IPS-NIHi7 (cell line): ENCODE data around the gene CCL4L2.
"Not testable (repeated sequence)": the region's sequence is repeated elsewhere in the genome, so short reads cannot be mapped to it uniquely, and the experiment has no call there.

Experiments
- DNase-seq: peaks from one replicate; pipeline ENCODE4 v3.0.0; 2012; ENCODE audit warnings: mixed read lengths; ENCODE audit errors: extremely low spot score

CCL4L2 gene

DNA sequence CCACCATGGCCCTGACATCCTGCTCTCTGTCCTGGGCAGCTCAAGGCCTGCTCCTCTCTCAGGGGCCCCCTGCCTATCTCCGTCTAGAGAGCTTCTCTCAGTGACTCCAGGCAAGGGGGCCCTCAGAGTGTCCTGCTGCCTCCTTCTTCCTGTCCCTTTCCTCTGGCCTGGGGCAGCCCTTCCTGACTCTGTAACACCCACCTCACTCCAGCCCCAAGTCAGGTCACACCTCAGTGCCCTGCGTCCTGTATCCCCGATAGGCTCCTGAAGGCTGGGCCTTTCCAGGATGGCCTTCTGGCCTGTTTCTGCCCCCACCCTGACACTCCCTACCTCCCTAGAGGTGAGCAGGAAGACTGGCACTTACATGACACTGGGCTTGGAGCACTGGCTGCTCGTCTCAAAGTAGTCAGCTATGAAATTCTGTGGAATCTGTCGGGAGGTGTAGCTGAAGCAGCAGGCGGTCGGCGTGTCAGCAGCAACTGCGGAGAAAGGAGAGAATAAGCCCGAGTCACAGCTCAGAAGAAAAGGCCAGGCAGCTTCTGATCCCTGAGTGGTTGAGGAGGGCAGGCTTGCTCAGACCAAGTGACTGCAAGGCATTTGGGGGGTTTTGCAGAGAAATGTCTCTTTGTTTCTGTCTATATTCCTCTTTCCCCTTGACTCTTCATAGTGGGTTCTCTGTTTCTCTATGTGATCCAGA is 15.3 kb upstream of the CCL4L2 start:
- DNase-seq, result peak; percentile 23

DNA sequence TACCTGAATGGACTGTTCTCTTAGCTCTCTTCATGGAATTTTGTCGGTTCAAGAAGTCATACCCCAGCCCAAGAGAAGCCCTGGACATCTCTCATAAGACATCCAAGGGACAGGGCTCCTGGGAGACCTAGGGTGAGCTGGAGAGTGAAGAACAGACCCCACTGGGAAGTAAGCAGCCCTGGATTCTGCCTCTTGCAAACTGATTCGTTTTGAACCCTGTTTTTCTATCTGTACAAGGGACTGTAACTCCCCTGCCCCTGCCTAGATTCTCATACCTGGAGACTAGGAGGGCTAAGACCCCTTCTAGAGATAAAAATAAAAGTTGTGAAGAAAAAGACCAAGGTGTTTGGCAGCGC is 14.8 kb upstream of the CCL4L2 start:
- no peak for DNase-seq

DNA sequence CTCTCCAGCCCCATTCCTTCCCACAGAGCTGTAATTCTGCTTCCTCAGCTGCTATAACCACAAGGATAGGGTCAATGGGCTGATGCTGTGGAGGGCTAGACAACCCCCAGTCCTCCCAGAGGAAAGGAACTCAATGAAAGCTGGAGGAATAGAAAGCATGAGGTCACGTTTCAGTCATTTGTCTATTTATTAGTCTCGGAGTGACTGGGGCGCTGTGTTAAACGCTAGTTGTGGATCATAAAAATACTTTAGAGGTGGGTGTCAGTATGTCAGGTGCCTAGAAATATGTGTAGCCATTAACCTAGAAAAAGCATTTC is 13.5 kb upstream of the CCL4L2 start:
- no peak for DNase-seq

DNA sequence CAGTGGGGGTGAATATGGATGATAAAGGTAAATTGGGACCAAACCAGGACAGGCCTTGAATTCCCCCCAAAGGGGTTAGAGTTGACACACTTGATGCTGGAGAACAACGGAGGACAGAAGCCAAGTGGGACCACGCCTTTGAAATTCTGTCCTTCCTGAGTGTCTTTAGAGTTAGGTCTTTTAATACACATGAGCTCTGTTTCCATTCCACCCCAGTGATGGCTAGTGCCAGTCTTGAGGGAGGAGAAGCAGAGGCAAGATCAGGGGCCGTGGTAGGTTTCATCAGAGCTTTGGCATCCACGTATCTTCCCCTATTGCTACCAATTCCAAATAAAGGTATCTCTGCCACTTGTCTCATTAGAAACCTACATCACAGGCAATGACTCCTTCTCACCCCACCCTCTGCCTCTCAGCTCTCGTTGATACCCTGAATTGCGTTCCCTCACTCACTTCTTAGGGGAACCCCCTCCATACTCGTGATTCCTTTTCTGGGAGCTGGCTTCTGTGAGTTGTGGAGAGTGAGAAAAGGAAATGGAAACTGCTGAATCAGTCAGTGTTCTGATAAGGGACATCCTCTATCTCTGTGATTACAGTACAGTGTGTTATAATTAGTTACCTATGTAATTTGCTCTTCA is 11.9 kb upstream of the CCL4L2 start:
- DNase-seq, result no peak

DNA sequence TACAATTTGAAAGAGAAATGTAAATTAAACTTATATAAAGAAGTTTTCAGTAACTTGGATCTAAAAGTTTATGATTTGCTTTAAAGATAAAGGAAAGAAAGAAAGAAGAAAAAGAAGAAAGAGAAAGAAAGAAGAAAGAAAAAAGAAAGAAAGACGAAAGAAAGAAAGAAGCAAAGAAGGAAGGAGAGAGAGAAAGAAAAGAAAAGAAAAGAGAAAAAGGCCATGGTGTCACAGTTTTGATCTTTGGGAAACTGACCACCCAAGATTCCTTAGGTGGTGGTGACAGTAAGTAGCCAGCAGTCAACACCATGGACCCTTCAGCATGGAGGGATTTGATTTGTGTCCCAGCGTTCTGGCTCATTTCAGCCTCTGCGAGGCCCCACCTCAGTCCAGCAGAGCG is 9.8 kb upstream of the CCL4L2 start:
- DNase-seq, result not testable (repeated sequence)

DNA sequence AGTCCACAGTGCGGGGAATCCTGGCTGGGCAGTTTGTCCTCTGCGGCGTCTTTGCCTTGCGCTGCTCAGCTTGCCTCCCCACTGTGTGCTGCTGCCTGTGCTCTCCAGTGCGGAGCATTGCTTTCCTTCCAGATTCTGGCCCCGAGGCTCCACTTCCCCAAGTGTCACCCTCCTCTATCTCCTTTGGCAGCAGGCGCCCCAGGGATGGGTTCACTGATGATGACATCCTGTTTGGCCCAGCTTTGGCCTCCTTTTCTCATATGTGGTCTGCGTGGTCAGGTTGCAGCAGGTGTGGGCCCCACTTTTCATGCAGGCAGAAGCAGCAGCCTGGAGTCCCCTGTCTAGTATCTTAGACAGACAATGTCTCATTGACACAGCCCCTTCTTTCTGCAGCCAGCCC is 9.4 kb upstream of the CCL4L2 start:
- not testable (repeated sequence) for DNase-seq

DNA sequence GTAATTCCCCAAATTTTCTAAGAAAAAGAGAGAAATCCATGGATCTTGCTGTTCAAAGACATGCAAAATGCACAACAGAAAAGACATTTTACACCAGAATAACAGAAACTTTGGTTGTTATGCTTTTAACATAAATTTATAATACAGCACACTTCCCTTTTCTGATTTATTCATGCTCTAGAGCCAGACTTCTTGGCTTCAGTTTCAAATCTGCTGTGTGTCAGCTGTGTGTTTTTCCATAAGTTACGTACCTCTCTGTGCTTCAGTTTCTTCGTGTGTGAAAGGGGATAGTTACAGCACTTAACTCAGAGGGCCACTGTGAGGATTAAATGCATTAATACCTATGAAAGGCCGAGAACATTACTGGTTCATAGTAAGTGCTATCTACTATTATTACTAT is 7.5 kb upstream of the CCL4L2 start:
- DNase-seq, result no peak

DNA sequence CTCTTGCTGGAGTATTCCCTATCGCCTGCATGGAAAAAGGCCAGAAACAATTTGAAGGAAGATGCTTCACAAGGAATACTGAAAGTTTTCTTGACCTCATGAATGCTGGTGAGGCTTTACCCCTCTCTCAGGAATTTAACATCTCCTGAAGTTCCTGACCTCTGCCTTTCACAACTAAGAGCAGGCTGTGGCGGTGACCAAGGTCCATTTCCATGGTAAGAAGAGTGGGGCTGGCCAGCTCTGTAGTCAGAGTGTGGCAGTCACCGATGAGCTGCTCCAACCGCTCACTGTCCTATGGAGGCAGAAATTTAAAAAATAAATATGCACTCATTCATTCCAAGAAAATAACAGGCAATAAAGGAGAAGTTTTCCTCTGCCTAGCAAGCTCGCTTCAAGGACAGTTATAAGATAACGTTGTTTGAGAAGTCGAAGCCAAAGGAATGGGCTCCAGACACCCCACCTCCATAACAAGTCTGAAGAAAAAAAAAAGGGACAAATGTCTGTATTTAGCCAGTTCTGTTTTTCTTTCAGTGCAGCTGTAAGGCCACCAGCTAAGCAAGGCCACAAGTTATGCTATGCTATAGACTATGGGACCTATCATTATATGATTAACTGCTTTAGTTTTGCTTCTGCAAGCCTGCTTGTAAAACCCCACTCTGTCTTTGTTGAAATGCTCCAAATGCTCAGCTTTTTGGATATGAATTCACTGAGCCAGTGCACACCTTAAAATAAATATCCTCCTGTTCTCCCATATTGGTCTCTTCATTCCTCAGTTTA is 6.0 kb upstream of the CCL4L2 start:
- DNase-seq, result no peak

DNA sequence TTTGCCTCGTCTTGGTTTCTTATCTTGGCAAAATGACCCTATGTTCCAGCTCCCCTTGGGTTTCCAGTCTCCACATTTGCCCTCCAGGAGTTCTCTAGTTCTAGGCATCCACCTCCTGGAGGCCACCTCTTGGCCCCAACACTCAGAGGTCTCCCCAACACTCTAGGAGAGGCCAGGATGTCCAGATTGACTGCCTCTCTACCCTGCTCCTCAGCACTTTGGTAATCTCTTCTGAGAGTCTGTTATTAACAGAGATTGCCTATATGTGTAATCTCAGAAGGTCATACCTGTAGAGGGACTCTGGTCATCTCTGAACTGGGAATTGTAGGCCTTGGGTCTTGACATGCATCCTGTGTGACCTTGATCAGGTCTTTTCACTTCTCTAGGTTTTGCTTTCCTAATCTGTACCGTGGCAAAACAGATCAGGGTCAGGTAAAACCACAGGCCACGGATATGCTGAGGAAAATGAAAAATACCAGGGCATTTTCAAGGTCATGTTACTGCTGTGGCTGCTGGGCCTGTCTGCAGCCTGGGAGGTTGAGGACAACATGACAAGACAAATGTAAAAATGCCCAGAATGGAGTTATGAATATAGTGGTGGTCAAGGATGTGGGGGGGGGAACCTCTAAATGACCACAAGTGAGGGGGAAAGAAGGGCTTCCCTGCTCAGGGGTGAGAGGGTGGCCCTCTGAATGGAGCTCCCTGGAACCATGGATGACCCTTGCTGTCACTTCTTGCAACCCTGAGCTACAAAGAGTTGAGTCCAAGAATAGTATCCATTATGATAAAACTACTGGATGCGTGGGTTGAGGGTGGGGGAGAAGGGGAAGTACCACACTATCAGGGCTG is 5.0 kb upstream of the CCL4L2 start:
- DNase-seq, result no peak

DNA sequence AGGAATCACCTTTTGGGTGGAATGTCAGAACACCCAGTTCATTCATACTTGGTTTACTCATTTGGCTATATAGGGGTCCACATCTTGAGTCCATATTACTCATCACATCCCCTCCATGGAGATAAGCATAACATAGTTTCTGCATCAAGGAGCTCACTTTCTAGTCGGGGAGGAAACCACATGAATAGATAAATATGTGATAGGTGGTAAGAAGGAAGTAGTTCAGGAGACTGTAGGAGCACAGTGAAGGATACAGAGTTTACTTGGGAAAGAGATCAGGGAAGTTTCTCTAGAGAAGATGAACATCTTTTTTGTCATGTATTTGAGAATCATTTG is 4.4 kb upstream of the CCL4L2 start:
- DNase-seq, result not testable (repeated sequence)

DNA sequence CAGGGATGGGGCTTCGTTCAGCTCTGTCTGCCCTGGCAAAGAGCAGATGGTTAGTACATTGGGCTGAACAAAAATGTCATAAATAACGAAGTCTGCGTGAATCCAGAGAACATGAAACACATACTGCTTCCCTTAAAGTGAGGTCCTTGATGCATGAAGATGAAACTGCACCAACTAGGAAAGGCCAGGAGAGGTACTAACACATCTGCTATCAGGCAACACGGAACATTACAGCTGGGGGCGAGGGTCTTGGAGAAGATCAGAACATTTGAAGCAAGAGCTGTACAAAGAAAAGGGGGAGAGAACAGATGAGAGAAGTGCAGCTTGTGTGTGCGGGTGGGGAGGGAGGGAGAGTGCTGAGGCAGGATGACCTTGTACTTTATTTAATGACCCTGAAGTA is 3.5 kb upstream of the CCL4L2 start:
- not testable (repeated sequence) for DNase-seq

DNA sequence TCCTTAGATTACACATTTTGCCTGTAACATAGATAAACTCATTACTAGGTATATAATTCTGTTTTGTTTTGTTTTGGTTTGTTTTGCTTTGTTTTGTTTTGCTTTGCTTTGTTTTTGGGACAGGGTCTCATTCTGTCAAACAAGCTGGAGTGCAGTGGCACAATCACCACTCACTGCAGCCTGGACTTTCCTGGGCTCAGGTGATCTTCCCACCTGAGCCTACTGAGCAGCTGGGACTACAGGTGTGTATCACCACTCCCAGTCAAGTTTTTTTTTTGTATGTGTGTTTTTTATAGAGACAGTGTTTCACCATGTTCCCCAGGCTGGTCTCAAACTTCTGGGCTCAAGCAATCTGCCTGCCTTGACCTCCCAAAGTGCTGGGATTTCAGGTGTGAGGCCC is 1.3 kb upstream of the CCL4L2 start:
- DNase-seq, result no peak

DNA sequence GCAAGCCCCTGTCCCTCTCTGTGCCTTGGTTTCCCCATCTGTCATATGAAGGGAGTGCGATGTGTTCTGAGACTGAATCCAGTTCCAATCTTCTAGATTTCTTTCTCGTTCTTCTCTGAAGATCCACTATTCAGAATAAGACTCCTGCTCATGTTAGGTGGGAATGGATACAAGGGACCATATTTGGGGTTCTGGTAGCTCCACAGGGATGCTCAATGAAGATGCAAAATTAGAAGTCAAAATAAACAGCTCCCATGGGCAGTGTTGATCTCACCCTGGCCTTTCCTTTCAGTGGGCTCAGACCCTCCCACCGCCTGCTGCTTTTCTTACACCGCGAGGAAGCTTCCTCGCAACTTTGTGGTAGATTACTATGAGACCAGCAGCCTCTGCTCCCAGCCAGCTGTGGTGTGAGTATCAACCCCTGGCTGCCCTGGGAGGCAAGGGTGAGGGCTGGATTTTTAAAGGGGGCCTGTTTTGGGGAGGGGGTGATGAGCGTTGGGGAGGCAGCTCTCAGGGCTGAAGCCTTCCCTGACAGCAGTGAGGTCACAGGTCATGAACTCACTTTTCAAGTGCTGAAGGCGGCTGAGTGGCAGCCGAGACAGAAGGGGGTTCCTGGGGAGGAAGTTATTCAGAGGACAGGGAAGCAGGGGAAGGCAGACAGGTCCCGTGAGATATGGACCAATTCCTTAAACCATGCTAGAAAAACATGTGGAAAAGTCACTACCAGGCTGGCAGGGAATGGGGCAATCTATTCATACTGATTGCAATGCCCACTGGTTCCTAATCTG is 815 bp downstream of the CCL4L2 start:
- DNase-seq, result not testable (repeated sequence)

DNA sequence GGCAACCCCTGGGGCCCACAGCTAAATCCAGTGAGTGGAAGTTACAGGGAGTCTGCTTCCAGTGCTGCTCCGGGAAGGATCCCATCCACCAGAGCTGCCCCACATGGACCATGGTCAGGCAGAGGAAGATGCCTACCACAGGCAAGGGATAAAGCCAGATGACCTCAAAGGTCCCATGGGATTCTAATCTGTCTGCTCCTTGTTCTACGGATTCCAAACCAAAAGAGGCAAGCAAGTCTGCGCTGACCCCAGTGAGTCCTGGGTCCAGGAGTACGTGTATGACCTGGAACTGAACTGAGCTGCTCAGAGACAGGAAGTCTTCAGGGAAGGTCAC is 1.4 kb downstream of the CCL4L2 start:
- DNase-seq, result no peak

DNA sequence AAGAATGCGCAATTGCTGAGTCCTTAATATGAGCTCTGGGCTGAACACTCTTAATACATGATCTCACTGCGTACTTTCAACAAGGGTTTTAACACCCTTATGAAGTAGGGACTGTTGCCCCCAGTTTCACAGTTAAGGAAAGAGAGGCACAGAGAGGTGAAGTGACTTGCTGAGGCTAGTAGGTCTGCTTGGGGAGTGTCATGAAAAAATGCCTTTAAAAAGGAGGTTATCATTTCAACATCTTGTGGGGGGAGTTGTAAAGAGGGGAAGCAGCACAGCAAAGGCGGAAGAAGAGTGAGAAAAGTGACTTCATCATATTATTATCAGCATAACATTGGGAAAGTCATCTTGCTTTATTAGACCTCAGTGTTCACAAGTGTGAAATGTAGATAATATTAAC is 2.1 kb downstream of the CCL4L2 start:
- no peak for DNase-seq

DNA sequence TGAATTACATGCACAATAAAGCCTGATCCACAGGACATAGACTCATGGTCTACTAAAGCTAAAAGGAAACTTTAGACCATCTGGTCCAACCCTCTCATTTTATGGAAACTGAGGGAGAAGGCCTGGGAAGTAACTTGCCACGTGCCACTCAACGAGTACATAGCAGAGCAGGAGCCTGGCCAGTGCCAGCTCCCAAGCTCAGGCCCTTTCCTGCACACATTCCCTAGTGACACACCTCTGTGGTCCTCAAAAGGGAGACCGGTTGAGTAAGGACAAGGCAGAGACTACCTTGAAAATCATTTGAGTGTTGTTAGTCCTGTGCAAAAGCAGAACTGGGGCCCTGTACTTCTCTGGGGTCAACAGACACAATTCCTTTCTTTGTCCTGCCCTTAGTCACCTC is 2.8 kb downstream of the CCL4L2 start:
- DNase-seq, result no peak

DNA sequence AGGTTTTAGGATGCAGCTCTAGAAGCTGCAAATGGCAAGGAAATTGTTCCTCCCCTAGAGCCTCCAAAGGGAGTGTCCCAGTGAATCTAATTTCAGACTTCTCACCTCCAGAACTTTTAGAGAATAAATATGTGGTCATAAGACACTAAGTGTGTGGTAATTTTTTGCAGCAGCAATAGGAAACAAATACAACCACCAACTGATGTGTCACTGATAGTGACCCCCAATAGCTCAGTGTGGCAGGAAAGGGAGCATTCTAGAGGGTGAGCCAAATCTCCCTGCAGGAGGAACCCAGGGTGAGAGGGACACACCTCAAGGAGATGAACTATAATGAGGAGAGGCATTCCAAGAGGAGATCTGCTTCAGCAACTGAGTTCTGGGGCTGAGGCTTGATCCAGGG is 4.1 kb downstream of the CCL4L2 start:
- DNase-seq, result no peak

DNA sequence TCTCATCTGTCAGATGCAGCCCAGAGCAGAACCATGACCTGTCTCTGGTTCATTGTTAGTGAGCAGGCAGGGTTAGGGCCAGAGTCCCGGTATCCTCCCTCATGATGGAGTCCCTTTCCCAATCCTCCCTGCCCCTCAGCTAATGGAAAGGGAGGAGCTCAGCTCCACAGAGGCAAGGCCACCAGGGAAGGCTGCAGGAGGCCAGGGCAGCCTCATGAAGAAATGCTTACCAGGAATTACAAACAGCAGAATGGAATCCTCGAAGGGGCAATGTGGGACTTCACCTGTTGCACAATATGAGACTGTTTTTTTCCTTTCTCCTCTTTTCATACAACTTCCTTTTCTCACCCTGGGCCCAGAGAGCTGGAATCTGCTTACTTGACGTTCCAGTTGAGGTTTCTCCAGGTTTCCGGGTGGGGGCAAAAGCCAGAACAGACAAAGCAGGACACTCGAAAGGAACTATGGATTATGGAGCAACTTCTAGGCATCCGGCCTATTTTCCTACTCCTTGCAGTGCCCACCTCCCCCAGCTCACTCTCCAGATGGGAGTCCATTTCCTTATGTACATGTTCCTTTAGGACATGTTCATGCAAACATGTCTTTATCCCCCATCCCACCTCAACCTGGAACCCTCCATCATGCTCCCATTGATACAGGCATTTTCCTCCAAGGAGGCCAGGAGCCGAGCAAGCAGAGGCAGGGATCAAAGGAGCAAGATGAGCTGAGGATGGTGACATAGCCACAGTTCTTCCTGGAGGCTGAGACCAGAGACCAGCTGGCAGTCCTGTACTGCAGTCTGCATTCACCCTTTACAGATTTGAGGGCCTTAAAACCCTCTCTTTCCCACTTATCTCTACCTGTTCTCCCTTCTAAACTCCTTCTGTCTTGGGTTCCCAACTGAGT is 4.8 kb downstream of the CCL4L2 start:
- not testable (repeated sequence) for DNase-seq

DNA sequence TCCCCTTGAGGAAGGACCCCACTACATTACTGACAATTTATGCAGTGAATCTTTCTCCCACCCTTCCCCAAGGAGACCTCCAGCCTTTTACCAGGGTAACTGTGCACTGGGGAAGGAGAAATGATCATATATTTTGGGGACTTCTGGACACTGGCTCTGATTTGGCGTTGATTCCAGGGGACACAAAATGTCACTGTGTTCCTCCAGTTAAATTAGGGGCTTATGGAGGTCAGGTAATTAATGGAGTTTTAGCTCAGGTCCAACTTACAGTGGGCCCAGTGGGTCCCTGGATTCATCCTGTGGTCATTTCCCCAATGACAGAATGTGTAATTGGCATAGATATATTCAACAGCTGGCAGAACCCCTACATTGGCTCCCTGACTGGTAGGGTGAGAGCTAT is 8.7 kb downstream of the CCL4L2 start:
- not testable (repeated sequence) for DNase-seq

DNA sequence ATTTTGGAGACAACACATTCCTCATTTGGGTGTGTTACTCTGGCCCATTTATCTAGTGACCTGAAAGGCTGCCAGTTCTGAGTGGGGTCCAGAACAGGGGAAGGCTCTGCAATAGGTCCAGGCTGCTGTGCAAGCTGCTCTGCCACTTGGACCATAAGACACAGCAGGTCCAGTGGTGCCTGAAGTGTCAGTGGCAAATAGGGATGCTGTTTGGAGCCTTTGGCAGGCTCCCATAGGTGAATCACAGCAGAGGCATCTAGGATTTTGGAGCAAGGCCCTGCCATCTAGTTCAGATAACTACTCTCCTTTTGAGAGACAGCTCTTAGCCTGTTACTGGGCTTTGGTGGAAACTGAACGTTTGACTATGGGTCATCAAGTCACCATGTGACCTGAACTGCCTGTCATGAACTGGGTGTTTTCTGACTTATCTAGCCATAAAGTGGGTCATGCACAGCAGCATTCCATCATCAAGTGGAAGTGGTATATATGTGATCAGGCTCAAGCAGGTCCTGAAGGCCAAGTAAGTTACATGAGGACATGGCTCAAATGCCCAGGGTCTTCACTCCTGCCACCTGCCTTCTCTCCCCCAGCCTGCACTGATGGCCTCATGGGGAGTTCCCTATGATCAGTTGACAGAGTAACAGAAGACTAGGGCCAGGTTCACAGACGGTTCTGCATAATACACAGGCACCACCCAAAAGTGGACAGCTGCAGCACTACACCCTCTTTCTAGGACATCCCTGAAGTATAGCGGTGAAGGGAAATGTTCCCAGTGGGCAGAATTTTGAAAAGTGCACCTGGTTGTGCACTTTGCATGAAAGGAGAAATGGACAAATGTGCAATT is 10.1 kb downstream of the CCL4L2 start:
- DNase-seq, result not testable (repeated sequence)
